GM08714 (cell line): ENCODE measurements around the gene C11orf86.
"Not testable (repeated sequence)": the region's sequence is repeated elsewhere in the genome, so short reads cannot be mapped to it uniquely, and the experiment has no call there.

Experiments used
- H3K4me3 ChIP-seq: fragments of 200-500 bp; sonication (Bioruptor generic); 2 replicates; pipeline ENCODE4 v1.5.1; 2014; ENCODE audit warnings: mild to moderate bottlenecking, low read length, inconsistent platforms
- ZNF274 ChIP-seq: IDR thresholded peaks from 2 replicates; pipeline ENCODE4 v1.6.1; 2012; ENCODE audit warnings: mild to moderate bottlenecking, low read depth, low read length

The C11orf86 gene

GRCh38 chr11:66992041-66992440 is 16.9 kb downstream of the C11orf86 start:
- TF ChIP-seq ZNF274 = no peak
- no peak overlapping the region for H3K4me3 ChIP-seq

GRCh38 chr11:66996609-66997273 is 21.6 kb downstream of the C11orf86 start:
- H3K4me3 ChIP-seq = no peak overlapping the region
- TF ChIP-seq ZNF274 = no peak

- no peak overlapping the region for H3K4me3 ChIP-seq
- no peak for TF ChIP-seq ZNF274
Measured at GRCh38 chr11:66999555-66999954, 24.5 kb downstream of the C11orf86 start.

GRCh38 chr11:67001332-67001731 is 26.2 kb downstream of the C11orf86 start:
- H3K4me3 ChIP-seq = no peak overlapping the region
- no peak for TF ChIP-seq ZNF274

GRCh38 chr11:67002297-67002913 is 27.3 kb downstream of the C11orf86 start:
- no peak overlapping the region for H3K4me3 ChIP-seq
- no peak for TF ChIP-seq ZNF274

- TF ChIP-seq ZNF274 = no peak
- H3K4me3 ChIP-seq = no peak overlapping the region
Measured at GRCh38 chr11:67002921-67003411, 27.9 kb downstream of the C11orf86 start.

GRCh38 chr11:67005200-67005599 is 30.1 kb downstream of the C11orf86 start:
- H3K4me3 ChIP-seq = not testable (repeated sequence)

- no peak overlapping the region for H3K4me3 ChIP-seq
- no peak for TF ChIP-seq ZNF274
Measured at GRCh38 chr11:67006029-67006884, 31.2 kb downstream of the C11orf86 start.

GRCh38 chr11:67007126-67007525 is 32.0 kb downstream of the C11orf86 start:
- H3K4me3 ChIP-seq = no peak overlapping the region
- TF ChIP-seq ZNF274 = no peak

GRCh38 chr11:67010296-67010905 is 35.3 kb downstream of the C11orf86 start:
- H3K4me3 ChIP-seq = no peak overlapping the region
- TF ChIP-seq ZNF274 = no peak

GRCh38 chr11:67013511-67014045 is 38.5 kb downstream of the C11orf86 start:
- no peak for TF ChIP-seq ZNF274
- no peak overlapping the region for H3K4me3 ChIP-seq

GRCh38 chr11:67014343-67014742 is 39.2 kb downstream of the C11orf86 start:
- TF ChIP-seq ZNF274 = no peak
- no peak overlapping the region for H3K4me3 ChIP-seq

GRCh38 chr11:67015048-67015447 is 39.9 kb downstream of the C11orf86 start:
- no peak overlapping the region for H3K4me3 ChIP-seq
- TF ChIP-seq ZNF274 = no peak

GRCh38 chr11:67016550-67016949 is 41.4 kb downstream of the C11orf86 start:
- H3K4me3 ChIP-seq = no peak overlapping the region
- no peak for TF ChIP-seq ZNF274
